Measurements from ENCODE around the gene SLN.

DNA sequence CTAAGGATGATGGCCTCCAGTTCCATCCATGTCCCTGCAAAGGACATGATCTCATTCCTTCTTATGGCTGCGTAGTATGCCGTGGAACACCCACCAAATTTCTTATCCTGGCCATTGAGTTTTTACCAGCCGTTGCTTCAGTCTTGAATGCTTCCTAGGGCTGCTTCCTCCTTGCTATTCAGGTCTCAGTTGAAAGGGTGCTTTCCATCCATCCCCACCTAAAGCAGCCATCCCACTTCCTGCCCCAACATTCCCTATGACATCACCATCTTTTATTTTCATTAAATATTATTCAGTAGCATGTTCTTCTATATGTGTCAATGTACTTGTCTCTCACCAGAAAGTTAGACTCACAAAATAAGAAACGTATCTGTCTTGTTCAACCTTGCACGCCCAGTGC is 40.7 kb upstream of the SLN start:
- TF ChIP-seq POLR2A (IDR thresholded peaks at IDR 0.05) (no peak), EP300 (IDR thresholded peaks at IDR 0.05; ENCODE audit: low read depth) (no peak)
